Activated effector memory CD4-positive, alpha-beta T cell treated with anti-CD3 and anti-CD28 coated beads, Interleukin-2, amount 50 U/mL, for 16 hours (primary cell): Measurements from ENCODE around the gene IVD.
A peak's percentile ranks its signal among the peaks of the same experiment; 100 is the strongest.

Experiments
- DNase-seq: peaks from one replicate; pipeline ENCODE4 v3.0.0-alpha.2; 2020

Gene IVD

GRCh38 chr15:40461958-40462357 lies 56.4 kb downstream of the IVD start:
- no peak for DNase-seq

GRCh38 chr15:40463279-40463678 lies 57.7 kb downstream of the IVD start:
- DNase-seq: no peak

- DNase-seq: no peak
Observed at GRCh38 chr15:40463886-40464545, 58.4 kb downstream of the IVD start.

GRCh38 chr15:40464595-40465185 lies 59.1 kb downstream of the IVD start:
- DNase-seq: no peak

GRCh38 chr15:40465939-40466338 lies 60.3 kb downstream of the IVD start:
- no peak for DNase-seq

- DNase-seq: no peak
Observed at GRCh38 chr15:40466426-40467260, 61.0 kb downstream of the IVD start.

GRCh38 chr15:40467261-40467615 lies 61.6 kb downstream of the IVD start:
- no peak for DNase-seq

GRCh38 chr15:40468898-40469331 lies 63.3 kb downstream of the IVD start:
- DNase-seq: no peak

- no peak for DNase-seq
Observed at GRCh38 chr15:40469776-40470390, 64.3 kb downstream of the IVD start.

- peak; percentile 86 for DNase-seq
Observed at GRCh38 chr15:40470423-40471104, 65.0 kb downstream of the IVD start, which contains the start of gene CHST14. Gene CHST14, plus strand, starts transcription at chr15:40470984. Its CDS starts 230 bp downstream, at chr15:40471214.
